Measurements from ENCODE around the gene CACNA1S.

Gene CACNA1S

DNA sequence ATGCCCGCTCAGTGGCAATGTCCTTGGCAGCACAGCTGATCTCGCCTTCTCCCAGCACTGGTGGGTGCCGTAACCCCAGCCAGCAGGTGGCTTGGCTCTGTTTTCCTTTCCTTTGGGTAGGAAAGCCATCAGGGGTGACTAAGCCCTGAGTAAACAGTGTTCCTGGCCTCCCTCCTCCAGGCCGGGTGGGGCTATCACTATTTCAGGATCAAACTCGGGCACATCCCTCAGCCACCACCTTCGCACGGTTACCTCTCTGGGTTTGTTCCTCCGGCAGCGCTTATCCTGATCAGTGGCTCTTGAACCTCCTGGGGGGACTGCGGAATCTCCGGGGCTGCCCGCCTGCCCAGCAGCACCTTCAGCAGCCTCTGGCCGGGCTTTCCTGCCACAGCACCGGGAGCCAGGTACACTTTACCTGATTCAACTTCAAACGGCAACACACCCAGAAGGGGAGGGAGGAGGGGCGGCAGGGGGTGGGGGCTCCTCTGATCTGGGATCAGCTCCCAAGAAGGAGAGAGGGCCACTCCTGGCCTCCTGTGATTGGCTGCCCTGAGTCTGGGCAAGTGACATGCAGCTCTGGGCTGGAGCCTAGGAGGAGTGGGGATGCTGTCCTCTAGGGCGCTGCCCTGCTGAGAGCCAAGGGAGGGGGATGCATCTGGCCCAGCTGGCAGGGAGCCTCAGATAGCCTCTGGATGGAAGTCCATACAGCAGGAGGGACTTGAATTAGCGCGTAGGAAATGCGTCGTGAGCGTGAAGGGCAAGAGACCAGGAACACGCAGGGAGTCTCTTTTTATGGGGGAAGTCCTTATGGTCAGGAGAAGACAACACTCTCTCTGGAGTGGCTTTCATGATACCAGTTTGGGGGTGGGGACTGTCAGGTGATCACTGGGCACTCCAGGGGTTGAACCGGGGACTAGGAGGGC, 14.9 kb upstream of the CACNA1S start, which contains the start of gene ASCL5:
TSS of gene ASCL5 (minus strand) at position 353 of the 923 bp plus-strand sequence. CDS start 11,812 bp downstream, outside the sequence.
- FAIRE-seq = no peak
- DNase-seq (ENCODE audit: insufficient read length, low spot score) = no peak
- TF ChIP-seq, protein P1, sequence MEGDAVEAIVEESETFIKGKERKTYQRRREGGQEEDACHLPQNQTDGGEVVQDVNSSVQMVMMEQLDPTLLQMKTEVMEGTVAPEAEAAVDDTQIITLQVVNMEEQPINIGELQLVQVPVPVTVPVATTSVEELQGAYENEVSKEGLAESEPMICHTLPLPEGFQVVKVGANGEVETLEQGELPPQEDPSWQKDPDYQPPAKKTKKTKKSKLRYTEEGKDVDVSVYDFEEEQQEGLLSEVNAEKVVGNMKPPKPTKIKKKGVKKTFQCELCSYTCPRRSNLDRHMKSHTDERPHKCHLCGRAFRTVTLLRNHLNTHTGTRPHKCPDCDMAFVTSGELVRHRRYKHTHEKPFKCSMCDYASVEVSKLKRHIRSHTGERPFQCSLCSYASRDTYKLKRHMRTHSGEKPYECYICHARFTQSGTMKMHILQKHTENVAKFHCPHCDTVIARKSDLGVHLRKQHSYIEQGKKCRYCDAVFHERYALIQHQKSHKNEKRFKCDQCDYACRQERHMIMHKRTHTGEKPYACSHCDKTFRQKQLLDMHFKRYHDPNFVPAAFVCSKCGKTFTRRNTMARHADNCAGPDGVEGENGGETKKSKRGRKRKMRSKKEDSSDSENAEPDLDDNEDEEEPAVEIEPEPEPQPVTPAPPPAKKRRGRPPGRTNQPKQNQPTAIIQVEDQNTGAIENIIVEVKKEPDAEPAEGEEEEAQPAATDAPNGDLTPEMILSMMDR (IDR thresholded peaks at IDR 0.05; ENCODE audit: insufficient read depth, missing control alignments) = no peak

DNA sequence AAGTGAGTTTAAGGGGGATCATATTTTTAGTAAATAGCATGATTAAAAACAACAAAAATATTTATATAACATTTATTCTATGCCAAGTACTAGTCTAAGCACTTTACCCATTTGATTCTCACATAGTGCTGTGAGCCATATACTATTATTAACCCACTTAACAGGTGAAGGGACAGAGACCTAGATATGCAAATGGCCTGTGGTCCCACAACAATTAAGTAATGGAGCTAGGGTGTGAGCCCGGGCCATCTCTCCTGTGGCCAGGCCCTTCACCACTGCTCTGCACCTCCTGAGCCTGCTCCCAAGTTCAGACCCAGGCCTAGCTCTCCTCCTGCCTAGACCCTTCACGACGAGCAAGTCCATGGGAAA, 14.2 kb upstream of the CACNA1S start:
- FAIRE-seq = no peak
- TF ChIP-seq, protein P1 (IDR thresholded peaks at IDR 0.05; ENCODE audit: insufficient read depth, missing control alignments) = no peak
- DNase-seq (ENCODE audit: insufficient read length, low spot score) = no peak

DNA sequence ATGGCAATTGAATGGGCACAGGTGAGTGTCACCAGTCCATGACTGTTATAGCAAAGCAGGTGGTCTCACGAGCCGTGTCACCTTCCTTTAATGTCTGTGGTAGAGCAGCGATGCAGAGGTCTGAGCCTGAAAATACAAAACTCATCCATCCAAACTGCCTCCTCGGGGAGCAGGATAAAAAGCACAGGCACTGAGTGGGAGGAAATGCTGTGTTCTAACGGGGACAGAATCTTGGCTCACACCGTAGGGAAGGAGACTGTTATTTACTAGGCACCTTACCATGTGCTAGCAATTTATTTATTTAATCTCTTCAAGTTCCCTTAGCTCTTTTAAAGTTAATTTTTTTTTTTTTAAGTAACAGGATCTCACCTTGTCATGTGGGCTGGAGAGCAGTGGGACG, 13.6 kb upstream of the CACNA1S start:
- FAIRE-seq = no peak
- DNase-seq (ENCODE audit: insufficient read length, low spot score) = no peak
- TF ChIP-seq, protein P1 (IDR thresholded peaks at IDR 0.05; ENCODE audit: insufficient read depth, missing control alignments) = no peak

DNA sequence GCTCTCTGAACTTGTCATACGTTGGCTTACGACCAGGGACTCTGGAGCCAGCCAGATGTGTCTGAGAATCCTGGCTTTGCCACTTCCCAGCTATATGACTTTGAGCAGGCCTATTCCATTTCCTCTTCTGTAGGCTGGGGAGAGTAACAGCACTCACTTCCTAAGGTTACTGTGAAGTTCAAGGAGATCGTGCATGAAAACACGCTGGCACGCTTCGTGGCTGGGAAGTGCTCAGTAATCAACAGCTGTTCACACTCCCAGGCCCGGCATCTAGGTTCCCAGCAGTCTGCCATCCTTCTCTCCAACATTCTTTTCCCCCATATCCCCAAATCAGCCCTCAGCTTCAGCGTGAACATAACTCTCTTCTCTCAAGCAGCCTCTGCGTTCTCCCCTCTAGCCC, 12.8 kb upstream of the CACNA1S start:
- FAIRE-seq (no peak), DNase-seq (ENCODE audit: insufficient read length, low spot score) (no peak)
- TF ChIP-seq, protein P1 (IDR thresholded peaks at IDR 0.05; ENCODE audit: insufficient read depth, missing control alignments) = no peak

DNA sequence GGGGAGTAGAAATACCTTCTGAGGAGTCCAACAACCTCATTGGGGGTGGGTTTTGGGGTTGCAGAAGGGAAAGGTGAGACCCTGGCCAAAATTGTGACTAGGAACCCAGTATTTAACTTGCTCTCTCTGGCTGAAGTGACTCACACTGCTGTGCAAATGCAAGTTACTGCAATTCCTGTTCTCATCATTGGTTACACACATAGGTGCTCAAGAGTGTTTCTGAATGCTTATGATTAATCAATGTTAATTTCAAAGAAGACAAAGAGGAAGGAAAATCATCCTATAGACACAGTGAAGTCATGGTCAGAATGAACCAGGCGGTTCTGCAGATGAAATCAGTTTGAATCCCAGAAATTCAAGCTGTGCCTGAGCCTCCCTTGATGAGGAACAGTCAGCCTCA, 11.6 kb upstream of the CACNA1S start:
- DNase-seq (ENCODE audit: insufficient read length, low spot score) (no peak), FAIRE-seq (peak; percentile 29)
- TF ChIP-seq, protein P1 (IDR thresholded peaks at IDR 0.05; ENCODE audit: insufficient read depth, missing control alignments) = no peak

DNA sequence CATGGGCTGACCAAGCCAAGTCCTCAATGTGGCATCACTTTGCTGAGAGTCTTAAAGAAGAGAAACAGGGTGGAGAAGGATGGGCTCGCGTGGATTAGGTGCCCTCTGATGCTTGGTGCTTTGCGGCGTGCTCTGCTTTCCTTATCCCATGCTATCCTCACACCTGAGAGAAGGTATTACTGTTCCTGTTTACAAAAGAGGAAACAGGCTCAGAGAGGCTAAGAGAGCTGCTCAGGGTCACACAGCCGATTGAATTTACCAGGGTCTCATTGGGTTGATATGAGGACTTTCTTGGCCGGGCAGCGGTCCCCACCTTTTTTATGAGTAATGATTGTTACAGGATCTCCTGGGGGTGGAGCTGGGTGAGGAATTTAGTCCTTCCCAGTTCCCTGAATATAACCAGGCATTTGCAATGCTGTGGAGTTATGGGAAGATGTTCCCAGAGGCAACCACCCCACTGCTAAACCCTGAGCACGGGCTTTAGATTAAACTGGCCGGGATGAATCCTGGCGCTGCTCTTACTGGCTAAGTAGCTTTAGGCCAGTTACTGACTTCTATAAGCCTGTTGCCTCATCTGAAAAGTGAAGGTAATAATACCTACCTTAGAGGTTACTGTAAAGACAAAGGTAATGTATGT, 10.2 kb upstream of the CACNA1S start:
- peak; percentile 70 for FAIRE-seq
- DNase-seq (ENCODE audit: insufficient read length, low spot score) = peak; percentile 87
- TF ChIP-seq, protein P1 (IDR thresholded peaks at IDR 0.05; ENCODE audit: insufficient read depth, missing control alignments) = no peak
